Medulla oblongata (tissue), 1 donor: ENCODE data around the gene ANXA1.

Experiments
- DNase-seq: peaks from one replicate; pipeline ENCODE4 v3.0.0-alpha.2; 2015; ENCODE audit errors: extremely low spot score

The ANXA1 gene

GRCh38 chr9:73151653-73152542, at the start of gene ANXA1:
TSS of gene ANXA1 (plus strand) at chr9:73151865. CDS start at chr9:73158536, 6,671 bp downstream.
- DNase-seq, result no peak

GRCh38 chr9:73104342-73104741, 47.3 kb upstream of the ANXA1 start:
- no peak for DNase-seq

- DNase-seq, result no peak
Measured at GRCh38 chr9:73104921-73105320, 46.7 kb upstream of the ANXA1 start.

GRCh38 chr9:73107489-73108069, 44.1 kb upstream of the ANXA1 start:
- peak; percentile 54 for DNase-seq

GRCh38 chr9:73114058-73114457, 37.6 kb upstream of the ANXA1 start:
- DNase-seq, result no peak

GRCh38 chr9:73114958-73115357, 36.7 kb upstream of the ANXA1 start:
- DNase-seq, result no peak

- no peak for DNase-seq
Measured at GRCh38 chr9:73116031-73116430, 35.6 kb upstream of the ANXA1 start.

- DNase-seq, result no peak
Measured at GRCh38 chr9:73116880-73117279, 34.8 kb upstream of the ANXA1 start.

- DNase-seq, result no peak
Measured at GRCh38 chr9:73118286-73118685, 33.4 kb upstream of the ANXA1 start.

GRCh38 chr9:73118898-73119554, 32.6 kb upstream of the ANXA1 start:
- no peak for DNase-seq

GRCh38 chr9:73121375-73121935, 30.2 kb upstream of the ANXA1 start:
- DNase-seq, result no peak

- DNase-seq, result no peak
Measured at GRCh38 chr9:73125651-73126050, 26.0 kb upstream of the ANXA1 start.

GRCh38 chr9:73129941-73130685, 21.6 kb upstream of the ANXA1 start:
- peak; percentile 27 for DNase-seq

GRCh38 chr9:73131461-73131860, 20.2 kb upstream of the ANXA1 start:
- no peak for DNase-seq

- peak; percentile 83 for DNase-seq
Measured at GRCh38 chr9:73132034-73132776, 19.5 kb upstream of the ANXA1 start.

- DNase-seq, result no peak
Measured at GRCh38 chr9:73133022-73133651, 18.5 kb upstream of the ANXA1 start.

- no peak for DNase-seq
Measured at GRCh38 chr9:73133921-73134407, 17.7 kb upstream of the ANXA1 start.

- no peak for DNase-seq
Measured at GRCh38 chr9:73135394-73135793, 16.3 kb upstream of the ANXA1 start.

GRCh38 chr9:73137286-73137899, 14.3 kb upstream of the ANXA1 start:
- DNase-seq, result no peak

- no peak for DNase-seq
Measured at GRCh38 chr9:73137914-73138313, 13.8 kb upstream of the ANXA1 start.
